Activated CD8-positive, alpha-beta memory T cell treated with anti-CD3 and anti-CD28 coated beads, Interleukin-2, amount 10 ng/mL, durations not matched to agents 7 days and 5 days (primary cell): ENCODE measurements around the gene SLC24A4. TPM values are rescaled to one million over a fixed set of nuclear protein-coding genes. Genes with fewer than 3 reads are reported as not detected.
A peak's percentile ranks its signal among the peaks of the same experiment; 100 is the strongest.
"Not testable (repeated sequence)": the region's sequence is repeated elsewhere in the genome, so short reads cannot be mapped to it uniquely, and the experiment has no call there.

ENCODE experiments used
- ATAC-seq: fragments of 150-1000 bp; cut with Tn5 transposase; one replicate; pipeline ENCODE4 v1.10.0; 2021; ENCODE audit warnings: moderate library complexity
- CTCF ChIA-PET: fragments of 350-600 bp; sonication (Branson Sonifier 250); formaldehyde crosslinking; loops from one replicate; lab custom pipeline; 2021; ENCODE audit warnings: antibody characterized with exemption; lab: Charles Lee
- DNase-seq: peaks from one replicate; pipeline ENCODE4 v3.0.0-alpha.2; 2020
- H3K27ac Mint-ChIP-seq: one replicate; pipeline ENCODE4 v1.8.0; 2021; ENCODE audit warnings: mild to moderate bottlenecking, mixed read lengths
- H3K27me3 Mint-ChIP-seq: one replicate; pipeline ENCODE4 v1.8.0; 2021; ENCODE audit warnings: mixed read lengths
- H3K36me3 Mint-ChIP-seq: one replicate; pipeline ENCODE4 v1.8.0; 2021; ENCODE audit warnings: mild to moderate bottlenecking, mixed read lengths
- H3K4me1 Mint-ChIP-seq: one replicate; pipeline ENCODE4 v1.8.0; 2021; ENCODE audit warnings: mixed read lengths
- H3K4me3 Mint-ChIP-seq: one replicate; pipeline ENCODE4 v1.8.0; 2021; ENCODE audit warnings: mild to moderate bottlenecking, moderate library complexity, mixed read lengths
- H3K9me3 Mint-ChIP-seq: one replicate; pipeline ENCODE4 v1.8.0; 2022; ENCODE audit warnings: low read depth, mixed read lengths
- total RNA-seq, 2 experiments: library from RNA; stranded (reverse); gene quantifications; one replicate each; pipeline ENCODE4 v1.2.3, GENCODE V29; 2021

SLC24A4 gene
- total RNA-seq, 2 experiments from 2014 or later = not detected

- CTCF ChIA-PET = interaction anchor here (1.3 to 1.4 kb wide), 4 partner anchors 11 to 389 kb away, joined by 3 to 4 read pairs (median 3); no protein-coding TSS in a partner anchor
- Mint-ChIP-seq H3K27ac (peak overlapping the region; percentile 68), H3K27me3 (no peaks in the 10 kb centered on the region), H3K4me3 (no peak overlapping the region), H3K36me3 (peaks cover 34% of the 10 kb centered on the region), H3K4me1 (peaks cover 80% of the 10 kb centered on the region), H3K9me3 (peaks cover 3% of the 10 kb centered on the region)
- ATAC-seq (no peak), DNase-seq (no peak)
These were observed 200.8 kb downstream of the SLC24A4 start for GRCh38 chr14:92523752-92524151.

DNA sequence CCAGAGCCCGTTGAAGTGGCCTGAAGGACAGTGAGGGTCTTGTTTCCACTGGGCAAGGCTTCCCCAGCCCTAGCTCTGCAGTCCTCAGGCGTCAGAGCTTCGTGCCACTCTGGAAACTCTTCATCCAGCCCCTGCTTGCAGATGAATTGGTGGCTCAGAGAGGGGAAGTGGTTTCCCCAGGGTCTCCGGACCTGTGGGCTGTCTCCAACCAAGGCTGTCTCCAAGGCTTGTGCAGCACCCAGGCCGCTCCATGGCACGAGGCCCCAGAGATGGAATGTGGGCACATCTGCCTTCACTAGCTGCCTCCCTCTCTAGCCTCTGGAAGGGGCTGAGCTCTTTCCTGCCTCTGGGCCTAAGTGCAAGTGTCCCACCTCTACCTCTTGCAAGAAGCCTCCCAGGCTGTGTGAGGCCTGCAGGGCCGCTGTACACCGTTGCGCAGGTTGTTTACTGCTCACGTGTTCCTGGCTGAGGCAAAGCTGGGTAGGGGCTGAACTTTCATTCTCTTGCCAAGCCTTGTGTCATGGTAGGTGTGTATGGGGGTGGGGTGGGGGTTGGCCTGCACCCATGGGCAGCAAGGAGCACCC lies 201.7 kb downstream of the SLC24A4 start:
- Mint-ChIP-seq H3K4me1 (peaks cover 77% of the 10 kb centered on the region), H3K27ac (peak overlapping the region; percentile 68), H3K4me3 (no peak overlapping the region)

GRCh38 chr14:92525322-92526095 lies 202.5 kb downstream of the SLC24A4 start:
- Mint-ChIP-seq H3K4me1 (peaks cover 77% of the 10 kb centered on the region), H3K4me3 (no peak overlapping the region), H3K36me3 (peaks cover 39% of the 10 kb centered on the region), H3K27ac (no peak overlapping the region), H3K27me3 (no peaks in the 10 kb centered on the region), H3K9me3 (peaks cover 3% of the 10 kb centered on the region)
- DNase-seq = no peak
- CTCF ChIA-PET = interaction anchor here (1.4 kb wide), 1 partner anchor 9 kb away, joined by 5 read pairs; no protein-coding TSS in a partner anchor
- ATAC-seq = no peak

More for the DNA sequence above, 201.7 kb downstream of the SLC24A4 start:
- CTCF ChIA-PET = interaction anchor here (1.3 kb wide), 2 partner anchors 10 to 46 kb away, joined by 3 to 4 read pairs; no protein-coding TSS in a partner anchor
- ATAC-seq (peak; percentile 11), DNase-seq (no peak)
- Mint-ChIP-seq H3K27me3 (no peaks in the 10 kb centered on the region), H3K9me3 (peaks cover 3% of the 10 kb centered on the region), H3K36me3 (peaks cover 38% of the 10 kb centered on the region)

DNA sequence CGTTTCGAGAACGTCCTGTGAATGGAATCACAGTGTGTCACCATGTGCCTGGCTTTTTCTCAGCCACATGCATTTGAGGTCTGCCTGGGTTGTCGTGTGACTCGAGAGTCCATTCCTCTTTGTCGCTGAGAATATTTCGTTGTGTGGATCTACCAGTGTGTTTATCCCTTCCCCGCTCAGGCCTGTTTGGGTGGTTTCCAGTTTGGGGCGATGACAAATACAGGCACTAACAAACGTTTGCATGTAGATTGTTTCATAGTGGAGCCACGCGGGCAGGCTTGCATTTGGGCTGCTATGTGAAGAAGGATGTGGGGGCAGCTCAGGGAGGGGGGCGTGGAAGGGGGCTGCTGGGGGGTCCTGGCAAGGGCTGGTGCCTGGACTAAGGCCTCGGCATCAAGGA lies 204.8 kb downstream of the SLC24A4 start:
- no peak overlapping the region for H3K4me3 Mint-ChIP-seq

DNA sequence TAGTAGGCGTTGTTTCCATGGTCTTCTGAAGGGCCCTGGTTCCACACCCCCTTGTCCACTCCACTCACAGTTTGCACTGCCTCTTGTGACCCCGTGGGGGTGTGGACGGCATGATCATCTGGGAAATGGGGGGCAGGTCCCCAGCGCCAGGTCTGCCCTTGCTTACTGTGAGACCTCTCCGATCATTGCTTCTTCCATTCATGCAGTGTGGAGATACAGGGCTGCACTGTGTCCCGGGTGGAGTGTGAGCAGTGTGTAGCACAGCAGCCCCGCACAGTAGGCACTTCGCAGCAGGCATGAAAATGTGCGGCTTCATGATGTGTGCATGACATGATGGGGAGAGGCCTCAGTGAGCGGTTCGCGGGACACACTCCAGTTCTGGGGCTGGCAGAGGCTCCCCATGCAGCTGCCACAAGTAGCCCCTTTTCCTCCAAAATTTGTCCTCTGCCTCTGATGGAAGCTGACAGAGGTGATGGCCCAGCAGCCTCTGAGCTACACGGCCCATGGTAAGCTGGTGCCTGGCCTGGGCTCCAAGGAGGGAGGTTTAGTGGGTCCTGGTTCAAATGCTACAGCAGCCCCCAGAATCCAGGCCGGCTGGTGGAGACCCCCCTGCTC lies 205.6 kb downstream of the SLC24A4 start:
- Mint-ChIP-seq H3K4me1 (peaks cover 80% of the 10 kb centered on the region), H3K9me3 (no peaks in the 10 kb centered on the region), H3K4me3 (no peak overlapping the region), H3K27me3 (no peaks in the 10 kb centered on the region), H3K36me3 (peaks cover 32% of the 10 kb centered on the region), H3K27ac (peak overlapping the region; percentile 56)
- no peak for DNase-seq
- CTCF ChIA-PET = interaction anchor here (1.4 kb wide), 1 partner anchor 9 kb away, joined by 3 read pairs; no protein-coding TSS in a partner anchor
- ATAC-seq = no peak

More for the DNA sequence above, 204.8 kb downstream of the SLC24A4 start:
- no peaks in the 10 kb centered on the region for H3K27me3 Mint-ChIP-seq
- DNase-seq (no peak), ATAC-seq (no peak)
- peak overlapping the region; percentile 10 for H3K27ac Mint-ChIP-seq
- H3K4me1 Mint-ChIP-seq = peaks cover 77% of the 10 kb centered on the region
- peaks cover 25% of the 10 kb centered on the region for H3K36me3 Mint-ChIP-seq
- CTCF ChIA-PET = interaction anchor here (0.5 kb wide), 1 partner anchor 153 kb away, joined by 3 read pairs; no protein-coding TSS in a partner anchor
- H3K9me3 Mint-ChIP-seq = no peaks in the 10 kb centered on the region

- H3K4me1 Mint-ChIP-seq = peaks cover 73% of the 10 kb centered on the region
- peak overlapping the region; percentile 97 for H3K27ac Mint-ChIP-seq
- H3K27me3 Mint-ChIP-seq = no peaks in the 10 kb centered on the region
- H3K4me3 Mint-ChIP-seq = peak overlapping the region; percentile 19
- no peaks in the 10 kb centered on the region for H3K9me3 Mint-ChIP-seq
- CTCF ChIA-PET = no interaction called here
- DNase-seq (no peak), ATAC-seq (no peak)
- peaks cover 31% of the 10 kb centered on the region for H3K36me3 Mint-ChIP-seq
These were observed 206.9 kb downstream of the SLC24A4 start for GRCh38 chr14:92529903-92530302.

- CTCF ChIA-PET = interaction anchor here (0.6 to 1.7 kb wide), 4 partner anchors 9 to 425 kb away, joined by 3 to 13 read pairs (median 4); partner anchors contain the start of gene ATXN3
- peaks cover 80% of the 10 kb centered on the region for H3K4me1 Mint-ChIP-seq
These were observed 208.3 kb downstream of the SLC24A4 start for GRCh38 chr14:92531106-92531873.

DNA sequence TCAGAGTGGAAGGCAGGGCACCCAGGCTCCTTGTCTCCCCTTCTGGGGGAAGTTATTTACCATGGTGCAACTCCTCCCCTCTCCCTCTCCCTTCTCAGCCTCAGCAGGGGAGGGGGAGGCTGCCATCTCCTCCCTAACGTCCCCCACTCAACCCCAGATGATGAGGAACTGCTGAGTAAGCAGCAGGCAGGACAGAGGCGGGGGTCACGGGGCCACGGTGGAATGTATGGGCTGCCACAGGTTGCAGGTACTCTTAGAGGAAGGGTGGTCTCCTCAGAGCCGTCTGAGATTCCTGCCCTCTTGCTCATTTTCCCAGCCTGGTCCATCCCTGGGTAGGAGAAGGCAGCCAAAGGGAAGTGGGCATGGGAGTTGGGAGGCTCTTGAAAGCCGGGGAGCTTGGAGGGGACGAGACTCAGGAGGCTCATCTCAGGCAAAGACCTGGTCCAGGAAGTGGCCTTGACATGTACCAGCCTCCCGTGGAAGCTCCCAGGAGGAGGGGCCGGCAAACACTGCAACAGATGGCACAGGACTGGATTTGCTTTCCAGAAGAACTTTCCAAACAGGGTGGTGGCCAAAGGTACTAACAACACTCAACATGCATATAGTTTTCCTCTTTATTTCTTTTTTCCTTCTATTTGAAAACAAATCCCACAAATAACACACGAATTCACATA lies 209.7 kb downstream of the SLC24A4 start:
- H3K27ac Mint-ChIP-seq = peak overlapping the region; percentile 97
- DNase-seq (no peak), ATAC-seq (no peak)
- CTCF ChIA-PET = interaction anchor here (0.8 to 1.6 kb wide), 8 partner anchors 10 to 426 kb away, joined by 3 to 6 read pairs (median 4); partner anchors contain the start of gene ATXN3
- H3K4me1 Mint-ChIP-seq = peaks cover 77% of the 10 kb centered on the region
- H3K36me3 Mint-ChIP-seq = peaks cover 28% of the 10 kb centered on the region
- no peaks in the 10 kb centered on the region for H3K27me3 Mint-ChIP-seq
- no peak overlapping the region for H3K4me3 Mint-ChIP-seq
- no peaks in the 10 kb centered on the region for H3K9me3 Mint-ChIP-seq

More at GRCh38 chr14:92531106-92531873, 208.3 kb downstream of the SLC24A4 start:
- Mint-ChIP-seq H3K4me3 (peak overlapping the region; percentile 49), H3K27me3 (no peaks in the 10 kb centered on the region), H3K9me3 (no peaks in the 10 kb centered on the region), H3K36me3 (peaks cover 33% of the 10 kb centered on the region), H3K27ac (peak overlapping the region; percentile 97)
- DNase-seq (peak; percentile 95), ATAC-seq (peak; percentile 87)

- Mint-ChIP-seq H3K27ac (peak overlapping the region; percentile 82), H3K36me3 (peaks cover 21% of the 10 kb centered on the region), H3K27me3 (no peaks in the 10 kb centered on the region), H3K4me1 (peaks cover 75% of the 10 kb centered on the region), H3K9me3 (no peaks in the 10 kb centered on the region), H3K4me3 (peak overlapping the region; percentile 55)
- no peak for DNase-seq
- ATAC-seq = peak; percentile 12
- CTCF ChIA-PET = interaction anchor here (1.2 to 1.9 kb wide), 3 partner anchors 10 to 29 kb away, joined by 3 to 7 read pairs (median 4); no protein-coding TSS in a partner anchor
These were observed 212.1 kb downstream of the SLC24A4 start for GRCh38 chr14:92534932-92535643.

DNA sequence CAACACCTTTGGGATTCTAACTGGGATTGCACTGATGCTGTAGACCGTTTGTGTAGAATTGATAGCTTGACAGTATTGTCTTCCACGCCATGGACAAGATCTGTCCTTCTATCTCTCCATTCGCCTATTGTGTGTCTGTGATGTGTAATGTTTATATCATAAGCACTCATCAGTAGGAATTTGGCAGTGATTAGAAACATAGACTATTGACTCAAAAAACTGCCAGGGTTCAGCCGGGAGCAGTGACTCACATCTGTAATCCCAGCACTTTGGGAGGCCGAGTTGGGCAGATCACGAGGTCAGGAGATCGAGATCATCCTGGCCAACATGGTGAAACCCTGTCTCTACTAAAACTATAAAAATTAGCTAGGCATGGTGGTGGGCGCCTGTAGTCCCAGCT lies 213.3 kb downstream of the SLC24A4 start:
- CTCF ChIA-PET, H3K4me3 Mint-ChIP-seq, ATAC-seq, DNase-seq, H3K9me3 Mint-ChIP-seq, H3K27me3 Mint-ChIP-seq: not testable (repeated sequence)
- Mint-ChIP-seq H3K4me1 (peaks cover 74% of the 10 kb centered on the region), H3K27ac (peak overlapping the region; percentile 41), H3K36me3 (peaks cover 20% of the 10 kb centered on the region)

- H3K36me3 Mint-ChIP-seq = peaks cover 15% of the 10 kb centered on the region
- CTCF ChIA-PET = interaction anchor here (0.7 to 1.4 kb wide), 3 partner anchors 48 to 142 kb away, joined by 3 to 4 read pairs (median 3); no protein-coding TSS in a partner anchor
- H3K27me3 Mint-ChIP-seq = no peaks in the 10 kb centered on the region
- ATAC-seq = no peak
- no peak overlapping the region for H3K27ac Mint-ChIP-seq
- no peak overlapping the region for H3K4me3 Mint-ChIP-seq
- H3K9me3 Mint-ChIP-seq = no peaks in the 10 kb centered on the region
- peaks cover 72% of the 10 kb centered on the region for H3K4me1 Mint-ChIP-seq
- DNase-seq = no peak
These were observed 215.5 kb downstream of the SLC24A4 start for GRCh38 chr14:92538412-92538985.
